ENCODE data around the gene HHLA2. TPM values are rescaled to one million over a fixed set of nuclear protein-coding genes. Genes with fewer than 3 reads are reported as not detected.

Gene HHLA2
- total and polyA plus RNA-seq, 2 of the 8 experiments (the other 6 are each of a cell fraction or from before 2014, with no cell fraction given): not detected

- Histone ChIP-seq H3K27ac (ENCODE audit: low read depth, low read length) (no peak overlapping the region), H3K56ac (replicated peaks; ENCODE audit: insufficient read length, low read depth, low read length) (no peak overlapping the region), H3K18ac (ENCODE audit: extremely low read depth, low read length) (no peak overlapping the region), H3K4me1 (replicated peaks in 1 of 4; ENCODE audit: control insufficient read depth in 3 of 4, insufficient read depth in 4 of 4, low read length in 3 of 4) (peaks cover 0 to 1% (median 0%) of the 10 kb centered on the region in 4 experiments; a peak in 1 of 7 replicates), H2BK120ac (replicated peaks; ENCODE audit: low read depth, low read length) (no peak overlapping the region), H3K36me3 (ENCODE audit: control insufficient read depth in 2 of 4, insufficient read depth in 4 of 4, low read length in 3 of 4) (no peaks in the 10 kb centered on the region), H3K4me3 (ENCODE audit: extremely low read depth in 1 of 4, insufficient read depth in 2 of 4, low read depth in 3 of 4, low read length in 4 of 4) (no peak overlapping the region), H2BK12ac (ENCODE audit: low read depth, low read length) (no peak overlapping the region), H4K5ac (ENCODE audit: insufficient read length, low read depth, low read length) (no peak overlapping the region), H3K14ac (ENCODE audit: insufficient read length) (no peak overlapping the region), H3K23me2 (ENCODE audit: low read depth, low read length) (no peaks in the 10 kb centered on the region), H3K9me3 (ENCODE audit: insufficient read depth in 2 of 2, low read depth in 1 of 2, low read length in 1 of 2) (peaks cover 0 to 2% of the 10 kb centered on the region in 2 experiments; a peak in 1 of 4 replicates), H3K4ac (replicated peaks; ENCODE audit: insufficient read length, low read depth, low read length) (no peak overlapping the region), H4K8ac (ENCODE audit: extremely low read depth, insufficient read depth, low read length) (no peak overlapping the region), H4K91ac (replicated peaks; ENCODE audit: insufficient read length, low read length) (no peak overlapping the region), H3K79me1 (ENCODE audit: low read depth, low read length) (no peaks in the 10 kb centered on the region), H3K27me3 (replicated peaks in 1 of 4; ENCODE audit: control insufficient read depth in 3 of 4, extremely low read depth in 1 of 4, insufficient read depth in 3 of 4, low read length in 3 of 4) (no peaks in the 10 kb centered on the region), H3K4me2 (ENCODE audit: insufficient read depth in 1 of 2, low read depth in 2 of 2, low read length in 2 of 2) (no peak overlapping the region), H3K9ac (replicated peaks in 1 of 4; ENCODE audit: extremely low read depth in 1 of 4, low read depth in 3 of 4, low read length in 3 of 4) (no peak overlapping the region), H2BK5ac (ENCODE audit: low read depth, low read length) (no peak overlapping the region), H3K23ac (ENCODE audit: insufficient read length) (no peak overlapping the region), H4K20me1 (replicated peaks in 1 of 2; ENCODE audit: control insufficient read depth in 1 of 2, insufficient read depth in 2 of 2, low read length in 2 of 2) (no peaks in the 10 kb centered on the region), H2BK15ac (ENCODE audit: low read length) (no peak overlapping the region), H2AFZ (ENCODE audit: low read length) (no peak overlapping the region), H2BK20ac (ENCODE audit: low read length) (no peak overlapping the region), H3K79me2 (ENCODE audit: control insufficient read depth in 1 of 2, insufficient read depth in 2 of 2, low read length in 2 of 2) (no peaks in the 10 kb centered on the region), H2AK5ac (ENCODE audit: low read depth, low read length) (no peak overlapping the region)
- FAIRE-seq: no peak
- TF ChIP-seq KDM1A (IDR thresholded peaks at IDR 0.05; ENCODE audit: borderline replicate concordance, low read length) (no peak), E2F6 (IDR thresholded peaks at IDR 0.05) (no peak), PHF8 (conservative IDR thresholded peaks at IDR 0.05; ENCODE audit: low read depth, low read length) (no peak), POU5F1 (IDR thresholded peaks at IDR 0.05; ENCODE audit: low read depth, low read length) (no peak), RXRA (IDR thresholded peaks at IDR 0.05; ENCODE audit: insufficient read depth, low read depth, low read length) (no peak), FOSL1 (IDR thresholded peaks at IDR 0.05; ENCODE audit: insufficient read depth, low read depth, low read length) (no peak), SP2 (IDR thresholded peaks at IDR 0.05; ENCODE audit: low read length) (no peak), SUZ12 (IDR thresholded peaks at IDR 0.05; ENCODE audit: low read length) (no peak)
- 93% methylated on average over 4 of the region's 4 CpGs; no CpG with 5 or more reads in 1 of the 2 experiments for WGBS, 2 experiments (ENCODE audit: extremely low coverage in 1 of 2, insufficient coverage in 1 of 2, insufficient read length in 1 of 2, insufficient replicate concordance in 2 of 2, low coverage in 1 of 2, low lambda C conversion rate in 2 of 2, missing lambda C conversion rate in 1 of 2)
- no peak for DNase-seq (ENCODE audit: low read depth in 1 of 2, low spot score in 2 of 2)
- ChIA-PET POLR2A (ENCODE audit: partially characterized antibody) (no interaction called here), CTCF (ENCODE audit: partially characterized antibody) (interaction anchor here (1.2 kb wide), 3 partner anchors 28 to 80 kb away, joined by 3 to 4 read pairs (median 3); no protein-coding TSS in a partner anchor)
Observed at GRCh38 chr3:108409800-108410178, 113.4 kb downstream of the HHLA2 start.
